ENCODE data around the gene IKZF1.

The IKZF1 gene

DNA sequence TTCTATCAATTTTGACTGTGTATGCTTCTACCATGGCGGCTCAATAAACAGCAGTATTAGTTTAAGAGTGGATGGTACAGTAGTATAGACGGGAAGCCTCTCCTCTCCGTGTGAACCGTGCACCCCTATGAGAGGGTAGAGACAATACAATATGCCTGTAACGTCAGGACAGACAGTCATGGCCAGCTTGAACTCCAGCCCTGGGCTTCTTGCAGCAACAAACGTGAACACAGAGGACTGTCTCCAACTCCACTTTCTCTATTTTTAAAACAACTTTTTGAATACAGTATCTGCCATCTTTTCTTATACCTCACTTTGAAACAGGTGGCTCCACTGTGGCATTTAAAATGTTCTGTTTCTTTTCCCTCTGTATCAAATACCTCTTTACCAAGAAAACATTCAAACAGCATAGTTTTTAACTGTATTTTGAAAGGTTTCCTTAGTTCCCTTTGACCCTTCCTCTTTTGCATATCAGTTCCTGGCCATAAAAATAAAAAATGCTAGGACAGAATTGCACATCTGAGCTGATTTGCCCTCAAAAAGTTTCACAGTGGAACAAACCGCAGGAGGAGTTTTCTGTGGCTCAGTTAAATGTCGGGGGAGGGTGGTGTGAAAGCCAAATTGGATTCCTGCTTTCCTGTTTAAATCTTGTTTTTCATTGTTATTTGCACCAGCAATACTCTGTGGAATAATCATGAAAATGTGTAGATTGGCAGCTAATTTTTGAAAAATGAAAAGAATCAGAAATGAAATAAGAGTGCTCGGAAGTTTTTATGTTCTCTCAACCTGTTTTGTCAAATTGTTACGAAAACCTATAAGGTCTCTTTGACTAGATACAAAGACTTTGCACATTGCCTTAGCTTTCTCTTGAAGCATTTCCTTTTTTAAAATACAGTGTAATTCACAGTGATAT, 8.0 kb downstream of the IKZF1 start:
- no CpG with 5 or more reads among the region's 10 CpGs for WGBS, 2 donors (ENCODE audit: extremely low coverage in 2 of 2, insufficient read length in 2 of 2, insufficient replicate concordance in 1 of 2)
- no peaks in the 10 kb centered on the region for H3K36me3 ChIP-seq (replicated peaks in 1 of 2; ENCODE audit: control insufficient read depth in 2 of 2, insufficient read depth in 2 of 2, low read length in 2 of 2)

DNA sequence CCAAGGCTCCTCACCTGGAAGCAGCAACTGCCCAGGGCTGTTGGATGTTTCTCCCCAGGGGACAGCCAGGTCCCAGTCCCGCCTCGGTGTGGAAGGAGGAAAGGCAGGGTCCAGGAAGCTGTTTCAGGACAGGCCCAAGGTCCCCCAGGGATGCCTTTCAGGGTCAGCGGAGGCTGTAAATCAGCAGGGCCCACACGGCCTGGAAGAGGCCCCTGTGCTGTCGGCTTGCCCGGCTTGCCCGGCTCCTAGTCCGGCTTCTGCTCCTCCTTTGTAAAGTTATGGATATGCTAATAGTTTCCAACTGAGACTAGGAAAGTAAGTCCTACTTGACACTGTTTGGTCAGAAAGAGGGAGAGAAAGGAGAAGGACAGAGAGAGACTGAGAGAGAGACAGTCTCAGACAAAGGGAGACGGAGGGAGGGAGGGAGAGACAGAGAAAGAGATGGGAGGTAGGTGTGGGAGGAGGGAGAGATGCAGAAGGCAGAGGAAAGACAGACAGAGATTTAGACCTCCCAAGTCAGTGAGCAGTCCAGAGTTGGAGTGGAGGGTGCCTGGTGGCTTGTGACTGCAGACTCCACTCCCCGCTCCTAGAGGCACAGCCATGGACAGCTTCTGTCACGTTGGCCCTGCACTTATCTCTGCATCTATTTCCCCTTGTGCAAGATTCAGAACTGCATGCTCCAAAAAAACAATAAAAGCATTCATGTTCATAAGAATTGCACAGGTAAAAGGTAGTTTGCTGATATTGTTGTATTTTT, 10.5 kb downstream of the IKZF1 start:
- no peak overlapping the region for H4K91ac ChIP-seq (ENCODE audit: low read depth, low read length, poor library complexity)
- H2BK12ac ChIP-seq (ENCODE audit: low read length) = no peak overlapping the region
- H2BK15ac ChIP-seq (ENCODE audit: low read length) = no peak overlapping the region
- H3K36me3 ChIP-seq (replicated peaks in 1 of 2; ENCODE audit: control insufficient read depth in 2 of 2, insufficient read depth in 2 of 2, low read length in 2 of 2) = no peaks in the 10 kb centered on the region
- no peaks in the 10 kb centered on the region for H3K79me1 ChIP-seq (ENCODE audit: low read depth, low read length)
- H2AFZ ChIP-seq (ENCODE audit: low read length) = peak overlapping the region; percentile 78
- no peaks in the 10 kb centered on the region for H3K9me3 ChIP-seq (replicated peaks in 1 of 2; ENCODE audit: control insufficient read depth in 2 of 2, insufficient read depth in 1 of 2, low read depth in 1 of 2, low read length in 2 of 2)
- no peaks in the 10 kb centered on the region for H3K27me3 ChIP-seq (ENCODE audit: control insufficient read depth in 3 of 3, insufficient read depth in 3 of 3, low read depth in 1 of 3, low read length in 3 of 3)
- H3K4ac ChIP-seq (ENCODE audit: low read length) = no peak overlapping the region
- WGBS, 2 donors (ENCODE audit: extremely low coverage in 2 of 2, insufficient read length in 2 of 2, insufficient replicate concordance in 1 of 2) = no CpG with 5 or more reads among the region's 11 CpGs
- H4K8ac ChIP-seq (ENCODE audit: low read depth, low read length) = no peak overlapping the region
- H3K4me3 ChIP-seq (ENCODE audit: low read length in 2 of 2) = no peak overlapping the region
- H2BK5ac ChIP-seq (ENCODE audit: low read length) = no peak overlapping the region
- no peak overlapping the region for H3K4me2 ChIP-seq (ENCODE audit: insufficient read depth, low read length, poor library complexity, severe bottlenecking)
- no peak for DNase-seq (ENCODE audit: low spot score)
- no peak overlapping the region for H3K9ac ChIP-seq (ENCODE audit: low read depth, low read length, poor library complexity)
- H3K27ac ChIP-seq (replicated peaks; ENCODE audit: low read length) = no peak overlapping the region
- peaks cover 15 to 33% of the 10 kb centered on the region in 2 donors for H3K4me1 ChIP-seq (ENCODE audit: control insufficient read depth in 2 of 2, insufficient read depth in 1 of 2, low read depth in 1 of 2, low read length in 2 of 2)
- peak overlapping the region; percentile 87 for H3K18ac ChIP-seq (ENCODE audit: low read length)
- H2AK5ac ChIP-seq (ENCODE audit: low read depth, low read length) = no peak overlapping the region
- no peak overlapping the region for H3K23ac ChIP-seq (ENCODE audit: low read depth, low read length, poor library complexity)
- no peak overlapping the region for H2BK120ac ChIP-seq (ENCODE audit: low read depth, low read length)
- no peak overlapping the region for H3K14ac ChIP-seq (ENCODE audit: low read length)

More for the DNA sequence above, 8.0 kb downstream of the IKZF1 start:
- H3K23ac ChIP-seq (ENCODE audit: low read depth, low read length, poor library complexity) = no peak overlapping the region
- H3K9me3 ChIP-seq (replicated peaks in 1 of 2; ENCODE audit: control insufficient read depth in 2 of 2, insufficient read depth in 1 of 2, low read depth in 1 of 2, low read length in 2 of 2) = no peaks in the 10 kb centered on the region
- H3K4me2 ChIP-seq (ENCODE audit: insufficient read depth, low read length, poor library complexity, severe bottlenecking) = no peak overlapping the region
- H2AK5ac ChIP-seq (ENCODE audit: low read depth, low read length) = no peak overlapping the region
- no peak overlapping the region for H3K14ac ChIP-seq (ENCODE audit: low read length)
- H3K4me1 ChIP-seq (ENCODE audit: control insufficient read depth in 2 of 2, insufficient read depth in 1 of 2, low read depth in 1 of 2, low read length in 2 of 2) = peaks cover 18 to 39% of the 10 kb centered on the region in 2 donors
- H3K9ac ChIP-seq (ENCODE audit: low read depth, low read length, poor library complexity) = no peak overlapping the region
- H2BK15ac ChIP-seq (ENCODE audit: low read length) = no peak overlapping the region
- H3K18ac ChIP-seq (ENCODE audit: low read length) = no peak overlapping the region
- H2BK120ac ChIP-seq (ENCODE audit: low read depth, low read length) = no peak overlapping the region
- H4K91ac ChIP-seq (ENCODE audit: low read depth, low read length, poor library complexity) = no peak overlapping the region
- H3K4me3 ChIP-seq (ENCODE audit: low read length in 2 of 2) = no peak overlapping the region
- peak overlapping the region; percentile 47 for H2AFZ ChIP-seq (ENCODE audit: low read length)
- no peaks in the 10 kb centered on the region for H3K79me1 ChIP-seq (ENCODE audit: low read depth, low read length)
- no peak for DNase-seq (ENCODE audit: low spot score)
- no peak overlapping the region for H3K4ac ChIP-seq (ENCODE audit: low read length)
- H3K27ac ChIP-seq (replicated peaks; ENCODE audit: low read length) = no peak overlapping the region
- no peaks in the 10 kb centered on the region for H3K27me3 ChIP-seq (ENCODE audit: control insufficient read depth in 3 of 3, insufficient read depth in 3 of 3, low read depth in 1 of 3, low read length in 3 of 3)
- no peak overlapping the region for H4K8ac ChIP-seq (ENCODE audit: low read depth, low read length)
- no peak overlapping the region for H2BK12ac ChIP-seq (ENCODE audit: low read length)
- no peak overlapping the region for H2BK5ac ChIP-seq (ENCODE audit: low read length)

DNA sequence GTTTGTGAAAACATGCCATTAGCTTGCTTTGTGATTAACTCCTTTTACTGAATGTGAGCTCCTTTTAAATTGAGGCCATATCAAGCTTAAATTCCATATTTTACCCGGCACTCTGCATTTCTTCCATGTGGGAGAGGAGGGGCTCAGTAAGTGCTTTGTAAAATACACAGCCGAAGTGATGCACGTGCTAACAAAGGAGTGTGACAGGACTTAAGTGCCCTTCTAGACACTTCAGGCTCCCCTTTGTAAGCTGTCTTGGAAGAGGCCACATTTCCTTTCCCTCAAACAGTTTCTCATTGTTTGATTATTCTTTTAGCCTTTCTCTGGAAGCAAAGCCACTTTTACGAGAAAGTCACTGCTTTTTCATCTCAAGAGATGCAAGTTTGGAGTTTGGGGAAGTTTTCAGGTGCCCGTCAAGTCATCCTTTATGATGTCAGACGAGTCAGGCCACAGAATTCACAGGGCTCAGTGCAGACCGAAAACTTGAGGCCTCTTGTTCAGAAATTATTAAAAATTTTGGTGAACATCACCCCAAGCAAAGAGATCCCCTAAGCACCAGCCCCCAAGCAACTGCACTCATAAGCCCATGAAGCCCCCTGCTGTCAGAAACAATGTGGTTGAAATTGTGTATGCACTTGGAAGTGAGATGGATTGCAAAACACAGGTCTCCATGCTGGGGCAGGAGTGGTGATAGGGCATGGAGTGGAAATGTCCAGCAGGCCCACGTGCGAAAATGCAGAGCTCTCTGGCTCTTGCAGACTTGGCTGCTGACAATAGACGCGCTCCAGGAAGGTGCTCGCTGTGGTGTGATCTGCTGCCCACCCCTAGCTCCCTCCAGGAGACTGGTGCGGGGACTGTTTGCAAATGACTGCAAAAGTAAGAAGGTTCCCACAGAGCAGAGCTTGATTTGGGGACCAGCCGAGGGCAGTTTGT, 11.5 kb downstream of the IKZF1 start:
- Histone ChIP-seq H2BK12ac (ENCODE audit: low read length) (no peak overlapping the region), H3K79me1 (ENCODE audit: low read depth, low read length) (no peaks in the 10 kb centered on the region), H2AFZ (ENCODE audit: low read length) (peak overlapping the region; percentile 78), H3K14ac (ENCODE audit: low read length) (no peak overlapping the region), H3K18ac (ENCODE audit: low read length) (peak overlapping the region; percentile 11), H2BK15ac (ENCODE audit: low read length) (no peak overlapping the region), H3K4ac (ENCODE audit: low read length) (no peak overlapping the region), H3K23ac (ENCODE audit: low read depth, low read length, poor library complexity) (no peak overlapping the region), H3K4me1 (ENCODE audit: control insufficient read depth in 2 of 2, insufficient read depth in 1 of 2, low read depth in 1 of 2, low read length in 2 of 2) (peaks cover 15 to 33% of the 10 kb centered on the region in 2 donors), H2AK5ac (ENCODE audit: low read depth, low read length) (no peak overlapping the region), H3K27me3 (ENCODE audit: control insufficient read depth in 3 of 3, insufficient read depth in 3 of 3, low read depth in 1 of 3, low read length in 3 of 3) (no peaks in the 10 kb centered on the region), H3K4me2 (ENCODE audit: insufficient read depth, low read length, poor library complexity, severe bottlenecking) (no peak overlapping the region), H3K27ac (replicated peaks; ENCODE audit: low read length) (no peak overlapping the region), H3K36me3 (replicated peaks in 1 of 2; ENCODE audit: control insufficient read depth in 2 of 2, insufficient read depth in 2 of 2, low read length in 2 of 2) (no peaks in the 10 kb centered on the region), H3K9me3 (replicated peaks in 1 of 2; ENCODE audit: control insufficient read depth in 2 of 2, insufficient read depth in 1 of 2, low read depth in 1 of 2, low read length in 2 of 2) (no peaks in the 10 kb centered on the region), H4K8ac (ENCODE audit: low read depth, low read length) (no peak overlapping the region), H3K9ac (ENCODE audit: low read depth, low read length, poor library complexity) (no peak overlapping the region), H3K4me3 (ENCODE audit: low read length in 2 of 2) (no peak overlapping the region), H2BK120ac (ENCODE audit: low read depth, low read length) (no peak overlapping the region), H2BK5ac (ENCODE audit: low read length) (peak overlapping the region; percentile 49), H4K91ac (ENCODE audit: low read depth, low read length, poor library complexity) (no peak overlapping the region)
- whole genome bisulfite sequencing, 2 donors (ENCODE audit: extremely low coverage in 2 of 2, insufficient read length in 2 of 2, insufficient replicate concordance in 1 of 2) = no CpG with 5 or more reads among the region's 14 CpGs
- DNase-seq (ENCODE audit: low spot score) = no peak
